SK-N-SH treated with all-trans-retinoic acid at 6 μM for 48 hours (cell line): ENCODE measurements around the gene FRAS1.
A peak's percentile ranks its signal among the peaks of the same experiment; 100 is the strongest.

Experiments used
- ATAC-seq: fragments of 200-7000 bp; cut with Tn5 transposase; 3 replicates; pipeline ENCODE4 v1.9.1; 2020; ENCODE audit warnings: mild to moderate bottlenecking, moderate library complexity
- ARNTL ChIP-seq: fragments of 450-650 bp; formaldehyde crosslinking; IDR thresholded peaks from 2 replicates; pipeline ENCODE4 v1.5.0; 2020; ENCODE audit warnings: low read depth, mild to moderate bottlenecking, moderate library complexity, borderline replicate concordance
- BACH2 ChIP-seq: fragments of 250-450 bp; sonication (Bioruptor Pico); IDR thresholded peaks from 2 replicates; pipeline ENCODE4 v1.9.0; 2021; ENCODE audit warnings: mild to moderate bottlenecking, borderline replicate concordance
- CSDC2 ChIP-seq: fragments of 250-450 bp; sonication (Bioruptor Pico); IDR thresholded peaks from 2 replicates; pipeline ENCODE4 v1.5.0; 2020; ENCODE audit warnings: mild to moderate bottlenecking, moderate library complexity
- ESRRG ChIP-seq: fragments of 250-450 bp; sonication (Bioruptor Pico); IDR thresholded peaks from 2 replicates; pipeline ENCODE4 v1.6.1; 2021; ENCODE audit warnings: mild to moderate bottlenecking
- GLIS3 ChIP-seq: fragments of 250-450 bp; sonication (Bioruptor Pico); IDR thresholded peaks from 2 replicates; pipeline ENCODE4 v1.5.0; 2020; ENCODE audit warnings: mild to moderate bottlenecking, moderate library complexity
- ISL1 ChIP-seq: fragments of 250-450 bp; sonication (Bioruptor Pico); IDR thresholded peaks from 2 replicates; pipeline ENCODE4 v2.1.2; 2022; ENCODE audit warnings: mild to moderate bottlenecking, moderate library complexity
- OSR1 ChIP-seq: fragments of 250-450 bp; sonication (Bioruptor Pico); IDR thresholded peaks from 2 replicates; pipeline ENCODE4 v1.8.0; 2022; ENCODE audit warnings: moderate library complexity, mild to moderate bottlenecking, inconsistent platforms
- PPARA ChIP-seq: fragments of 250-450 bp; sonication (Bioruptor Pico); IDR thresholded peaks from 2 replicates; pipeline ENCODE4 v1.5.0; 2020; ENCODE audit warnings: mild to moderate bottlenecking, borderline replicate concordance
- RARB ChIP-seq: fragments of 250-450 bp; sonication (Bioruptor Pico); IDR thresholded peaks from 2 replicates; pipeline ENCODE4 v1.8.0; 2021; ENCODE audit warnings: mild to moderate bottlenecking, moderate library complexity
- SNAI2 ChIP-seq: fragments of 250-450 bp; sonication (Bioruptor Pico); IDR thresholded peaks from 2 replicates; pipeline ENCODE4 v1.5.0; 2020; ENCODE audit warnings: mild to moderate bottlenecking, moderate library complexity
- TCF4 ChIP-seq: fragments of 250-450 bp; sonication (Bioruptor Pico); IDR thresholded peaks from 2 replicates; pipeline ENCODE4 v1.8.0; 2021; ENCODE audit warnings: mild to moderate bottlenecking, moderate library complexity, borderline replicate concordance
- TOX ChIP-seq: fragments of 250-450 bp; sonication (Bioruptor Pico); IDR thresholded peaks from 2 replicates; pipeline ENCODE4 v1.8.0; 2021; ENCODE audit warnings: mild to moderate bottlenecking, moderate library complexity, borderline replicate concordance
- ZC3H10 ChIP-seq: fragments of 250-450 bp; sonication (Bioruptor Pico); IDR thresholded peaks from 2 replicates; pipeline ENCODE4 v1.5.1; 2021; ENCODE audit warnings: mild to moderate bottlenecking, moderate library complexity
- ZFP30 ChIP-seq: fragments of 450-650 bp; formaldehyde crosslinking; IDR thresholded peaks from 2 replicates; pipeline ENCODE4 v1.5.0; 2022; ENCODE audit warnings: mild to moderate bottlenecking, moderate library complexity
- ZNF70 ChIP-seq: fragments of 450-650 bp; formaldehyde crosslinking; IDR thresholded peaks from 2 replicates; pipeline ENCODE4 v1.5.0; 2020; ENCODE audit warnings: mild to moderate bottlenecking, moderate library complexity
- ZNF8 ChIP-seq: fragments of 450-650 bp; formaldehyde crosslinking; IDR thresholded peaks from 2 replicates; pipeline ENCODE4 v1.5.0; 2020; ENCODE audit warnings: mild to moderate bottlenecking, moderate library complexity
- TF ChIP-seq, protein P1 (sequence below): fragments of 250-450 bp; sonication (Bioruptor Pico); IDR thresholded peaks from 2 replicates; pipeline ENCODE4 v1.8.0; 2021; ENCODE audit warnings: low read depth, mild to moderate bottlenecking, moderate library complexity, borderline replicate concordance
- TF ChIP-seq, protein P2 (sequence below): fragments of 250-450 bp; sonication (Bioruptor Pico); IDR thresholded peaks from 2 replicates; pipeline ENCODE4 v1.8.0; 2020; ENCODE audit warnings: mild to moderate bottlenecking, moderate library complexity, borderline replicate concordance
- TF ChIP-seq, protein P3 (sequence below): fragments of 250-450 bp; sonication (Bioruptor Pico); IDR thresholded peaks from 2 replicates; pipeline ENCODE4 v1.5.1; 2021; ENCODE audit warnings: mild to moderate bottlenecking, moderate library complexity
- TF ChIP-seq, protein P4 (sequence below): fragments of 250-450 bp; sonication (Bioruptor Pico); IDR thresholded peaks from 2 replicates; pipeline ENCODE4 v1.5.1; 2020; ENCODE audit warnings: low read depth, mild to moderate bottlenecking, moderate library complexity

Gene FRAS1

DNA sequence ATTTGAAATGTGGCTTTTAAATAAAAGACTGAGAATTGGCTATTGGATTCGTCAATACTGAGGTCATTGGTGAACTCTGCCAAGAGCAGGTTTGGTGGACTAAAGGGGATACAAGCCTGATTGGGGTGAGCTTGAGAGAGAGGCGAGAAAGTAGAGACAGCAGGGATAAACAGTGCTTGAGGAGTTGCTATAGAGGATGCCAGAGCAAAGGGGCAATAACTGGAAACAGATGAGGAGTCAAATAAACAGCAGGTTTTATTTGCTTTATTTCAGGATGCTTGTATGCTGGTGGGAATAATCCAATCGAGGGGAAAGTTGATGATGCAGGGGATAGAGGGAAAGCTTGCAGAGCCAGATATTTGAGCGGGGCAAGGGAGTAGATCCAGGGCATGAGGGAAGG, 470.4 kb downstream of the FRAS1 start:
- peak; percentile 58 for ATAC-seq
- TF ChIP-seq, protein P1, sequence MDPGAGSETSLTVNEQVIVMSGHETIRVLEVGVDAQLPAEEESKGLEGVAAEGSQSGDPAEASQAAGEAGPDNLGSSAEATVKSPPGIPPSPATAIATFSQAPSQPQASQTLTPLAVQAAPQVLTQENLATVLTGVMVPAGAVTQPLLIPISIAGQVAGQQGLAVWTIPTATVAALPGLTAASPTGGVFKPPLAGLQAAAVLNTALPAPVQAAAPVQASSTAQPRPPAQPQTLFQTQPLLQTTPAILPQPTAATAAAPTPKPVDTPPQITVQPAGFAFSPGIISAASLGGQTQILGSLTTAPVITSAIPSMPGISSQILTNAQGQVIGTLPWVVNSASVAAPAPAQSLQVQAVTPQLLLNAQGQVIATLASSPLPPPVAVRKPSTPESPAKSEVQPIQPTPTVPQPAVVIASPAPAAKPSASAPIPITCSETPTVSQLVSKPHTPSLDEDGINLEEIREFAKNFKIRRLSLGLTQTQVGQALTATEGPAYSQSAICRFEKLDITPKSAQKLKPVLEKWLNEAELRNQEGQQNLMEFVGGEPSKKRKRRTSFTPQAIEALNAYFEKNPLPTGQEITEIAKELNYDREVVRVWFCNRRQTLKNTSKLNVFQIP: no peak
- no peak for TF ChIP-seq TCF4
- TF ChIP-seq SNAI2 (CRISPR knock-in tag): no peak

DNA sequence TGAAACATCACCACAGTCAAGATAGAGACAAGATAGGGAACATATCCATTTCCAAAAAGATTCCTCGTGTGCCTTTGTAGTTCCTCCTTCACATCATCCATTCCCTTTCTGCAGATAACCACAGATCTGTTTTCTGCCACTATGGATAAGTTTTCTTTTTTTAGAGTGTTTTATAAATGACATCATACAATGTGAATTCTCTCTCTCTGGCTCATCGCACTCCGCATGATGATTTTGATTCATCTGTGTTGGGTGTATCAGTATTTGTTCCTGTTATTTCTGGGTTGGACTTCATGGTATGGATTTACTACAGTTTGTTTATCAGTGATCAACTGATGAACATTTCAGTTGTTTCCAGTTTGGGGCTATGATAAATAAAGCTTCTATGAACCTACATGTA, 471.2 kb downstream of the FRAS1 start:
- no peak for TF ChIP-seq OSR1 (CRISPR knock-in tag)
- ATAC-seq: peak; percentile 80

DNA sequence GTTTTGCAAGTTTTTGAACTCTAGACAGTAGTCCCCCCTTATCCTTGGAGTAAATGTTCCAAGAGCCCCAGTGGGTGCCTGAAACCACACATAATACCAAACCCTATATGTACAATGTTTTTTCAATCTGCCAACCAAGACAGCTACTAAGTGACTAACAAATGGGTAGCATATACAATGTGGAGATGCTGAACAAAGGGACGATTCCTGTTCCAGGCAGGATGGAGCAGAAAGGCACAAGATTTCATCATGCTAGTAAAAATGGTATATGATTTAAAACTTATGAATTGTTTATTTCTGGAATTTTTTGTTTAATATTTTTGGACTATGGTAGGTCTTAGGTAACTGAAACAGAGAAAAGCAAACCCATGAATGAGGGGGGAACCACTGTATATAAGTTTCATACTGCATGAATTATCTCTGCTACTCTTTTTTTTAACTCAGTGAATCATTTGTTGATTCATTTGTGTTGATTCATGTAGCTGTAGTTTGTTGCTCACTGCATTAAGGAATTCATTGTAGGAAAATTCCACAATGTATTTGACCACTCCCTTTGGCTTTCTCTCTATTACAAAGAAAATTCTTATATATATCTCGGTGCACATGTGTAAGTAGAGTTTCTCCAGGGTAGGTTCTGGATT, 472.6 kb downstream of the FRAS1 start:
- TF ChIP-seq ZNF70: no peak
- TF ChIP-seq CSDC2: no peak
- TF ChIP-seq, protein P2, sequence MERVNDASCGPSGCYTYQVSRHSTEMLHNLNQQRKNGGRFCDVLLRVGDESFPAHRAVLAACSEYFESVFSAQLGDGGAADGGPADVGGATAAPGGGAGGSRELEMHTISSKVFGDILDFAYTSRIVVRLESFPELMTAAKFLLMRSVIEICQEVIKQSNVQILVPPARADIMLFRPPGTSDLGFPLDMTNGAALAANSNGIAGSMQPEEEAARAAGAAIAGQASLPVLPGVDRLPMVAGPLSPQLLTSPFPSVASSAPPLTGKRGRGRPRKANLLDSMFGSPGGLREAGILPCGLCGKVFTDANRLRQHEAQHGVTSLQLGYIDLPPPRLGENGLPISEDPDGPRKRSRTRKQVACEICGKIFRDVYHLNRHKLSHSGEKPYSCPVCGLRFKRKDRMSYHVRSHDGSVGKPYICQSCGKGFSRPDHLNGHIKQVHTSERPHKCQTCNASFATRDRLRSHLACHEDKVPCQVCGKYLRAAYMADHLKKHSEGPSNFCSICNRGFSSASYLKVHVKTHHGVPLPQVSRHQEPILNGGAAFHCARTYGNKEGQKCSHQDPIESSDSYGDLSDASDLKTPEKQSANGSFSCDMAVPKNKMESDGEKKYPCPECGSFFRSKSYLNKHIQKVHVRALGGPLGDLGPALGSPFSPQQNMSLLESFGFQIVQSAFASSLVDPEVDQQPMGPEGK (CRISPR knock-in tag): no peak
- no peak for TF ChIP-seq SNAI2 (CRISPR knock-in tag)
- TF ChIP-seq, protein P3, sequence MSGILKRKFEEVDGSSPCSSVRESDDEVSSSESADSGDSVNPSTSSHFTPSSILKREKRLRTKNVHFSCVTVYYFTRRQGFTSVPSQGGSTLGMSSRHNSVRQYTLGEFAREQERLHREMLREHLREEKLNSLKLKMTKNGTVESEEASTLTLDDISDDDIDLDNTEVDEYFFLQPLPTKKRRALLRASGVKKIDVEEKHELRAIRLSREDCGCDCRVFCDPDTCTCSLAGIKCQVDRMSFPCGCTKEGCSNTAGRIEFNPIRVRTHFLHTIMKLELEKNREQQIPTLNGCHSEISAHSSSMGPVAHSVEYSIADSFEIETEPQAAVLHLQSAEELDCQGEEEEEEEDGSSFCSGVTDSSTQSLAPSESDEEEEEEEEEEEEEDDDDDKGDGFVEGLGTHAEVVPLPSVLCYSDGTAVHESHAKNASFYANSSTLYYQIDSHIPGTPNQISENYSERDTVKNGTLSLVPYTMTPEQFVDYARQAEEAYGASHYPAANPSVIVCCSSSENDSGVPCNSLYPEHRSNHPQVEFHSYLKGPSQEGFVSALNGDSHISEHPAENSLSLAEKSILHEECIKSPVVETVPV (CRISPR knock-in tag): no peak
- TF ChIP-seq ISL1 (CRISPR knock-in tag): no peak
- no peak for TF ChIP-seq GLIS3 (CRISPR knock-in tag)
- TF ChIP-seq, protein P4, sequence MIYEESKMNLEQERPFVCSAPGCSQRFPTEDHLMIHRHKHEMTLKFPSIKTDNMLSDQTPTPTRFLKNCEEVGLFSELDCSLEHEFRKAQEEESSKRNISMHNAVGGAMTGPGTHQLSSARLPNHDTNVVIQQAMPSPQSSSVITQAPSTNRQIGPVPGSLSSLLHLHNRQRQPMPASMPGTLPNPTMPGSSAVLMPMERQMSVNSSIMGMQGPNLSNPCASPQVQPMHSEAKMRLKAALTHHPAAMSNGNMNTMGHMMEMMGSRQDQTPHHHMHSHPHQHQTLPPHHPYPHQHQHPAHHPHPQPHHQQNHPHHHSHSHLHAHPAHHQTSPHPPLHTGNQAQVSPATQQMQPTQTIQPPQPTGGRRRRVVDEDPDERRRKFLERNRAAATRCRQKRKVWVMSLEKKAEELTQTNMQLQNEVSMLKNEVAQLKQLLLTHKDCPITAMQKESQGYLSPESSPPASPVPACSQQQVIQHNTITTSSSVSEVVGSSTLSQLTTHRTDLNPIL: no peak
- no peak for TF ChIP-seq OSR1 (CRISPR knock-in tag)
- no peak for TF ChIP-seq ZFP30 (CRISPR knock-in tag)
- TF ChIP-seq, protein P1: no peak
- TF ChIP-seq BACH2 (CRISPR knock-in tag): no peak
- TF ChIP-seq ARNTL (CRISPR knock-in tag): no peak
- no peak for TF ChIP-seq ESRRG (CRISPR knock-in tag)
- TF ChIP-seq, all 23 proteins: peak for 0
- peak; percentile 42 for ATAC-seq

DNA sequence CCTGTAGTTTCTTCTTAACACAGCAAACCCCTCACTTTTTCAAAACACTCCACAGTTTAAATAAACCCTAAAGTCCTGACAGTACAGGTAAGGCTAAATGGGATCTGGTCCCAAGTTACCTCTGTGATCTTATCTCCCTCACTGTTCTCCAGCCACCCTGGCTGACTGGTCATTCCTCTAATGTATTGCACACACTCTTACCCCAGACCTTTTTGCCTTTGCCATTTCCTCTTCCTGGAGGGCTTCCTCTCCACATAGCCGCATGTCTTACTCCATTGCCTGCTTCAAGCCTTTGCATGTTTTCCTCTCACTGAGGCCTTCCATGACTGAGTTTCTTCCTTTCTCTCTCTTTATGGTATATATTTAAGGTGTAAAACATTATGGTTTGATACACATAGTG, 474.9 kb downstream of the FRAS1 start:
- no peak for ATAC-seq
- TF ChIP-seq, protein P1: no peak
- TF ChIP-seq, protein P3 (CRISPR knock-in tag): no peak
- TF ChIP-seq SNAI2 (CRISPR knock-in tag) (no peak), ZFP30 (CRISPR knock-in tag) (no peak), PPARA (CRISPR knock-in tag) (no peak), ARNTL (CRISPR knock-in tag) (no peak), OSR1 (CRISPR knock-in tag) (no peak), BACH2 (CRISPR knock-in tag) (no peak), TOX (no peak), RARB (no peak), ZNF8 (CRISPR knock-in tag) (no peak), ESRRG (CRISPR knock-in tag) (no peak), ZC3H10 (CRISPR knock-in tag) (no peak), GLIS3 (CRISPR knock-in tag) (no peak)
